HepG2 (cell line): ENCODE data around the gene RBCK1. TPM values are rescaled to one million over a fixed set of nuclear protein-coding genes. Genes with fewer than 3 reads are reported as not detected.

Experiments used
- CTCF ChIP-seq: sonication (generic); formaldehyde crosslinking; IDR thresholded peaks from 2 replicates; pipeline ENCODE4 v1.5.0; 2020; ENCODE audit warnings: mild to moderate bottlenecking, missing genetic modification reagents, moderate library complexity
- FOXO4 ChIP-seq: sonication (generic); formaldehyde crosslinking; conservative IDR thresholded peaks from 2 replicates; pipeline ENCODE4 v1.8.1; 2023; ENCODE audit warnings: missing genetic modification reagents
- NR3C1 ChIP-seq: sonication (generic); formaldehyde crosslinking; IDR thresholded peaks from 2 replicates; pipeline ENCODE4 v1.4.0; 2020; ENCODE audit warnings: missing genetic modification reagents
- RBM22 ChIP-seq: fragments of 200-400 bp; formaldehyde crosslinking; optimal IDR thresholded peaks from 2 replicates; pipeline ENCODE3; 2017; ENCODE audit warnings: mild to moderate bottlenecking, low read length, moderate library complexity
- ZFYVE20 ChIP-seq: sonication (generic); formaldehyde crosslinking; IDR thresholded peaks from 2 replicates; pipeline ENCODE4 v1.8.0; 2023; ENCODE audit warnings: low read depth, mild to moderate bottlenecking, moderate library complexity, missing genetic modification reagents, borderline replicate concordance
- ZNF276 ChIP-seq: sonication (generic); formaldehyde crosslinking; IDR thresholded peaks from 2 replicates; pipeline ENCODE4 v1.4.0; 2020; ENCODE audit warnings: mild to moderate bottlenecking, low read depth, missing genetic modification reagents
- ZNF407 ChIP-seq: sonication (generic); formaldehyde crosslinking; IDR thresholded peaks from one replicate; pipeline ENCODE4 v1.5.1; 2020; ENCODE audit warnings: mild to moderate bottlenecking, missing genetic modification reagents; ENCODE audit errors: not compliant biosample characterization
- ZNF512B ChIP-seq: sonication (generic); formaldehyde crosslinking; IDR thresholded peaks from 2 replicates; pipeline ENCODE4 v1.5.1; 2020; ENCODE audit warnings: missing genetic modification reagents, mild to moderate bottlenecking, borderline replicate concordance
- ZNF644 ChIP-seq: IDR thresholded peaks from 2 replicates; pipeline ENCODE4 v1.6.1; 2016; ENCODE audit warnings: low read depth
- ZNF724P ChIP-seq: sonication (generic); formaldehyde crosslinking; IDR thresholded peaks from 2 replicates; pipeline ENCODE4 v1.8.0; 2022; ENCODE audit warnings: missing genetic modification reagents, borderline replicate concordance
- polyA plus RNA-seq, 8 experiments: library from polyadenylated mRNA; depleted of rRNA in 3 of 8; stranded (reverse) in 7 of 8; unstranded in 1 of 8; fragments of >200 nt; fragmentation: Illumina TruSeq in 4 of 8; extraction: Trizol in 4 of 8; gene quantifications; 2 replicates each; pipeline versions ENCODE4 v1.2.1 to v1.2.3, GENCODE V29; 2011 to 2016; ENCODE audit warnings: low read depth in 4 of 8, missing spikeins in 1 of 8, mixed read lengths in 1 of 8; ENCODE audit not compliant: insufficient read depth in 1 of 8
- total RNA-seq, 5 experiments: library from RNA; depleted of rRNA; stranded (reverse); fragments of >200 nt; fragmentation: Illumina TruSeq; extraction: Trizol; gene quantifications; 2 replicates each; pipeline ENCODE4 v1.2.3, GENCODE V29; 2016; ENCODE audit warnings: low read depth in 1 of 5

The RBCK1 gene
- total and polyA plus RNA-seq, 2 of the 13 experiments (the other 11 are each of a cell fraction or from before 2014, with no cell fraction given), result 149 to 215 TPM

- no peak for TF ChIP-seq ZNF407
- TF ChIP-seq NR3C1, result no peak
- TF ChIP-seq ZNF276, result 0 out of 2 replicates have a peak, but pooled peaks have one; percentile 19
- 0 out of 2 replicates have a peak, but pooled peaks have one; percentile 27 for TF ChIP-seq CTCF (CRISPR knock-in tag)
- peak; percentile 30; the same call in 1 of the 2 replicates for TF ChIP-seq ZNF724P (CRISPR knock-in tag)
- TF ChIP-seq ZFYVE20 (CRISPR knock-in tag), result no peak
- 0 out of 2 replicates have a peak, but pooled peaks have one; percentile 58 for TF ChIP-seq ZNF512B (CRISPR knock-in tag)
- no peak for TF ChIP-seq ZNF644 (CRISPR knock-in tag)
- TF ChIP-seq FOXO4 (CRISPR knock-in tag), result no peak
- peak; percentile 47 for TF ChIP-seq RBM22
Observed at GRCh38 chr20:397432-398237, 10.5 kb upstream of the RBCK1 start (continued).
